ENCODE data around the gene GATD1.

GATD1 gene

DNA sequence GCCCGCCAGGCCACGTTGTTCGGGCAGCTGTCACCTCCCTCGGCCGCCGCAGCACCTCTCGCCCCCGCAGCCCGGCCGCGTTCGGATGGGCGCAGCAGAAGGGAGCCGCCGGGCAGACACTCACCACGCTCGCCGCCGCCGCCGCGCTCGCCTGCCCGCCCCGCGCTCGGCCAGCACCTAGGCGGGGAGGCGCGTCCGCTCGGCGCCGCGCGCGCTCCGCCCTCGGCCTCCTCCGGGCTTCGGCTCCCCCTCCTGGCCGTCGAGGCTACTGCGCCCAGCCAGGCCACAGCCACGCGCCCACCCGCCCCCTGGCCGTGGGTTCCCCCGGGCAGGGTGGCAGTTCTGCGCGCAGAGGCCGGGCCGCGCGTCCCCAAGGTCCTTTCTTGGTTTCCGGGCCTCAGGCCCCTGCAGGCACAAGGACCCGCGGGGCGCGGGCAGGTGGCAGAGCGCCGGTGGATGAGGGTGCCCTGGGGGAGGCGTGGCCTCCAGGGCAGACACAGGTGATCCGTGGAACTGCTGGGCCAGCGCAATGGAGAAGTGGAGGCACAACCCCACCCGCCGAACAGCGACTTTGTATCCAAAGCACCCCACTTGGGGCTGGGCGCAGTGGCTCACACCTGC lies 20.9 kb upstream of the GATD1 start, which contains the start of gene SLC25A22:
TSS of gene SLC25A22 (minus strand) at position 189 of the 621 bp plus-strand sequence. CDS start 3,275 bp downstream, outside the sequence.
- DNase-seq (ENCODE audit: low read depth), result no peak
- TF ChIP-seq, protein P1, sequence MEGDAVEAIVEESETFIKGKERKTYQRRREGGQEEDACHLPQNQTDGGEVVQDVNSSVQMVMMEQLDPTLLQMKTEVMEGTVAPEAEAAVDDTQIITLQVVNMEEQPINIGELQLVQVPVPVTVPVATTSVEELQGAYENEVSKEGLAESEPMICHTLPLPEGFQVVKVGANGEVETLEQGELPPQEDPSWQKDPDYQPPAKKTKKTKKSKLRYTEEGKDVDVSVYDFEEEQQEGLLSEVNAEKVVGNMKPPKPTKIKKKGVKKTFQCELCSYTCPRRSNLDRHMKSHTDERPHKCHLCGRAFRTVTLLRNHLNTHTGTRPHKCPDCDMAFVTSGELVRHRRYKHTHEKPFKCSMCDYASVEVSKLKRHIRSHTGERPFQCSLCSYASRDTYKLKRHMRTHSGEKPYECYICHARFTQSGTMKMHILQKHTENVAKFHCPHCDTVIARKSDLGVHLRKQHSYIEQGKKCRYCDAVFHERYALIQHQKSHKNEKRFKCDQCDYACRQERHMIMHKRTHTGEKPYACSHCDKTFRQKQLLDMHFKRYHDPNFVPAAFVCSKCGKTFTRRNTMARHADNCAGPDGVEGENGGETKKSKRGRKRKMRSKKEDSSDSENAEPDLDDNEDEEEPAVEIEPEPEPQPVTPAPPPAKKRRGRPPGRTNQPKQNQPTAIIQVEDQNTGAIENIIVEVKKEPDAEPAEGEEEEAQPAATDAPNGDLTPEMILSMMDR (conservative IDR thresholded peaks at IDR 0.05; ENCODE audit: low read depth, low read length), result peak; percentile 62
- H3K4me3 ChIP-seq (ENCODE audit: low read length), result peak within 1 kb of the TSS; percentile 63

DNA sequence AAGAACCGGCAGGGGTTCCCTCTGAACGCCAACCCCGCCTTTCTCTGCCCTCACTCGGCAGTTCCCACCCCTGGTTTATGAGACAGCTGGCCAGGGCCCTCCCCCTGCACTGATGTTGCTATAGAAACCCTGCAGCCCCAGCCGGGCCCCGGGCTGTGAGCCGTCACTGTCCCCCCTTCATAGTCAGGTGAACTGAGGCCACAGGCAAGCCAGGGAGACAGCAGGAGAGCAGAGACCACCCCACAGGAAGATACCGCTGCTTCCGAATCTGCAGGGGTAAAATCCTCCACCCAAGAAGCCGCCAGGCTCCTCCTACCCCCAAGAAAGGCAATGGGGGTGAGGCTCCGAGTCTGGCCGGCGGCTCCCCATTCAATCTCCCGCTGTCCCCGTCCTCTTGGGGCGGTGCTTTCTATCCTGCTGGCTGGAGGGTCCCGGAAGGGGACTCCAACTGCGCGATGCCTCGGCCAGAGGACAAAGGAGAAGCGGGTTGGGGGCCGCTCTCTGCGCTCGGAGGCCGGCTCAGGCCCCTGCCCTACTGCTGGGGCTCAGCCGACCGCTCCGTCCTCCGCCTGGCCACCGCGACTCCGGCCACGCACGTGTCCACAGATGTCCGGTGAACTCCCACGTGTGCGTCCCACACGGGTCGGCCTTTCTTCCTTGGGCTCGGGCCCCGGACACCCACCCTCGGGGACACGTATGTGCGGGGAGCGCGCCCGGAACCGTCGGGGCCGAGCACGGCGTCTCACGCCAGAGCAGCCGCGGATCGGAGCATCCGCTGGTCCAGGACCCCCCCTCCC lies 20.2 kb upstream of the GATD1 start:
- H3K4me3 ChIP-seq (ENCODE audit: low read length), result peak overlapping the region; percentile 63
- TF ChIP-seq, protein P1 (conservative IDR thresholded peaks at IDR 0.05; ENCODE audit: low read depth, low read length), result no peak
- no peak for DNase-seq (ENCODE audit: low read depth)

DNA sequence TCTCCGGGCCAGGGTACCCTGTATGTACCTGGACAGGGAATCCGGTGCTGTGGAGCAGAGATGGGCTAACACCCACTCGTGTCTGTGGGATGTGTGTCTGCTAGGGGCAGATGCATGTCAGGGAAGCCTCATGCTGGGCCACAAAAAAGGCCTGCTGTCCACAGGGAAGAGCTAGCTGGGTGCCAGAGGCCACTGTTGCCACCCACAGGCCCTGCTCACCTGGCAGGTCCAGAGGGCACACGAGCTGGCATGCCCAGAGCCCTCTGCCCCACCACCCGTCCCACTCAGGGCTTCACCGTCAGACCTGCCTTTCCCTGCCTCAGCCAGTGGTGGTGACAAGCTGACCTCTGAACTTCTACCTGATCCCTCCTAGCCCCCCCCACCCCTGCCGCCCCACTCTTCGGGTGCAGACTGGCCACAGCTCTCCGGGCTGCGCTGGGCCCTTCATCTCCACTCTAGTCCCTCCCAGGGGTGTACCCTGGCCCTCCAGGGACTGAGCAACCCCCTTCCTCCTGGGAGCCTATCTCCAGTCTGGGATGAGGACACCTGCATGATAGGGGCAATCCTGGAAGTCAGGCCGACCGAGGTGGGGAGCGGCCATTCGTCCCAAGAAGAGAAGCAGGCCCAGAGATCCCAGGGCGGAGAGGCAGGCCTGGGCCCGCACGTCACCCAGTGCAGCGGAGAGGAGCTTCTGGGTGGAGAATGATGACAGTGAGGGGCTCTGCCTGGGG lies 19.4 kb upstream of the GATD1 start:
- DNase-seq (ENCODE audit: low read depth), result no peak
- H3K4me3 ChIP-seq (ENCODE audit: low read length), result peak overlapping the region; percentile 63
- TF ChIP-seq, protein P1 (conservative IDR thresholded peaks at IDR 0.05; ENCODE audit: low read depth, low read length), result no peak

DNA sequence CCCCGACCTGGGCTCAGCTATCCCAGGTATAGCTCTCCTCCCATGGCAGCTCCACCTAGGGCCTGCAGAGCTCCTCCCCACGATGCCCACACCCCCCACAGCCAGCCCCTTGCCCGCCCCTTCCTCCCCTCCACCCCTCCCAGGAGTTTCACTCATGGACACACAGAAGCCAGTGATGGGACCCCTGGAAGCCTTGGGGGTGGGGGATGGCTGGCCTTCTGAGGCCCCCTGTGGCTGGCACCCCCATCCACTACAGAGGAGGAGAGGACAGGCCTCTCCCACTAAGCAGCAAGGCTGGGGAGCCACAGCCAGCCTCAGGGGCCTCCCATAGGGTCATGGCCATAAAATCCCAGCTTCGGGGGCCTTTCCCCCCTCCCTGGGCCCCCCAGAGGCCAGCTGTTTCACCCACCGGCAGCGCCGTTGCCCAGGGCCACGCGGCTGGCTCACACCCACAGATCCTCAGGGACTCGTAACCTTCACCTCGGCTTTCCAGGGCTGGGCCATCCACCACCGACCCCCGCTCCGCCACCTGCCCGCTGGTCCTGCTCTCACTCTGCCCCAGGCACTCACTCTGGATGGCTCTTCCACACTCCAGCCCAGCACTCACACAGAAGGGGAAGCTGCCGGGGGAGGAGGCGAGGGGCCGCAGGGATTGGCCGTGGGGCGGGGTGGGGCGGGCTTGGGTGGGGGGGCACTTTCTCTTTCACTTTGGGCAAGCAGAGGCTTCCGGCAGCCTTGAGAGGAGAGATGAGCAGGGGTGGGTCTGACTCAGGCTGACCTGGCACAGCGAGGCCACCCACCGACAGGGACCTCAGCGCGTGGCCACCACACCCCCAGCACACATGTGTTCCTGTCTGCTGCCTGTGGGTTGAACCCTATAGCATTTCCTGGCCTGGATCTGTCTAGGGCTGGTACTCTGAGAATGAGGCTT lies 18.6 kb upstream of the GATD1 start:
- TF ChIP-seq, protein P1 (conservative IDR thresholded peaks at IDR 0.05; ENCODE audit: low read depth, low read length), result no peak
- DNase-seq (ENCODE audit: low read depth), result no peak
- peak overlapping the region; percentile 63 for H3K4me3 ChIP-seq (ENCODE audit: low read length)

DNA sequence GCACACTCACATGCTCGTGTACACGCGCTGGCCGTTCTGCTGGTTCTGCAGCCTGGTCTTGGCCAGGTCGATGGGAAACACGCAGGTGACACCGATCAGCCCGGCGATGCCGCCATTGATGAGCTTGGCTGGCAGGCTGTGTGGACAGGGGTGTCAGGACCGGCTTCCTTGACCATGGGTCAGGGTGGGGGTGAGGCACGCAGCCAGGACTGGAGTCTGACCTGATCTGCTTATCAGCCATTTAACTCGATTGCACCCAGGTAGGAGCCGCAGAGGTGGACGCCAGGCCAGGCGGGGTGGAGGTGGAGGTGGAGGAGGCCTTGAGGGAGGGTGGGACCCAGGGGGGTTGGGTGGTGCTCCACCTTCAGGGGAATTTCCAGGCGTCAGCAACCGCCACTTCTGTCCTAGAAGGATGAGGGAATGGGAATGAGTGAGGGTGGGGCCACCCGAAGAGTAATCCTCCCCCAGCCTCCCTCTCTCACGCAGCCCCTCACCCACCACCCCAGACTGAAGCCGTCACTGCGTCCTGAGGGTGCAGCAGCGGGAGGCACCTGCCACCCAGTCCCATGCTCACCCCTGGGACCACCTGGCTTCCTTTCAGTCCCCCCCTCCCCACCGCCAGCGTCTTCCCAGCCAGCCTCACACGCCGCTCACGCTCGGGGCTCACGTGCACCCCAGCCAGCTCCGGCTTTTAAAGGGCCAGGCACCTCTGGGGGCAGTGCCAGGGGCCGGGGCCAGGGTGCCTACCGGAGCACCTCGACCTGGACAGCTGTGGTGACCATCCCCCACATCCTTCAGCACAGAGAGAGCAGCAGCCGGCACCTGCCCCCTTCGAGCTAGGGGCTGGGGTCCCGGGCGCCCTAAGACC lies 17.7 kb upstream of the GATD1 start:
- TF ChIP-seq, protein P1 (conservative IDR thresholded peaks at IDR 0.05; ENCODE audit: low read depth, low read length), result no peak
- H3K4me3 ChIP-seq (ENCODE audit: low read length), result peak overlapping the region; percentile 63
- DNase-seq (ENCODE audit: low read depth), result no peak
